Right lobe of liver (tissue), 6 donors: ENCODE data around the gene TRAIP. TPM values are rescaled to one million over a fixed set of nuclear protein-coding genes. Genes with fewer than 3 reads are reported as not detected.

ENCODE experiments used
- ATAC-seq, 4 donors: fragments of 200-7000 bp; cut with Tn5 transposase; one replicate each; pipeline ENCODE4 v1.9.1; 2020; ENCODE audit warnings: mild to moderate bottlenecking in 4 of 4, moderate library complexity in 4 of 4
- DNase-seq, 3 donors: peaks; one replicate each; pipeline ENCODE4 v3.0.0-alpha.2; 2020
- H3K27ac ChIP-seq, 3 donors: fragments of 200-600 bp; one replicate each; pipeline ENCODE4 v1.8.0; 2022
- H3K27me3 ChIP-seq, 2 donors: fragments of 200-600 bp; one replicate each; pipeline ENCODE4 v1.8.0; 2022
- H3K36me3 ChIP-seq, 4 donors: fragments of 200-600 bp; sonication (generic) in 1 of 4; one replicate each; pipeline versions ENCODE4 v1.5.1 to v1.8.0; 2017 to 2022; ENCODE audit warnings: control low read depth in 1 of 4
- H3K4me1 ChIP-seq, 4 donors: fragments of 200-600 bp; sonication (generic) in 1 of 4; one replicate each; pipeline versions ENCODE4 v1.5.1 to v1.8.0; 2017 to 2022; ENCODE audit warnings: control low read depth in 1 of 4
- H3K4me3 ChIP-seq, 3 donors: fragments of 200-600 bp; one replicate each; pipeline ENCODE4 v1.8.0; 2022
- H3K9me3 ChIP-seq, 4 donors: fragments of 200-600 bp; sonication (generic) in 1 of 4; one replicate each; pipeline versions ENCODE4 v1.5.1 to v1.8.0; 2017 to 2022; ENCODE audit warnings: control low read depth in 1 of 4
- CTCF ChIP-seq, 4 donors: fragments of 200-600 bp in 3 of 4; fragments of 450-650 bp in 1 of 4; IDR thresholded peaks; one replicate each; pipeline versions ENCODE4 v1.5.1 to v1.8.0; 2016 to 2022; ENCODE audit warnings: antibody characterized with exemption in 4 of 4, mild to moderate bottlenecking in 2 of 4
- POLR2A ChIP-seq: fragments of 450-650 bp; IDR thresholded peaks from one replicate; pipeline ENCODE4 v1.6.1; 2017; ENCODE audit warnings: antibody characterized with exemption, mild to moderate bottlenecking
- WGBS: methylation state at CpG from one replicate; pipeline ENCODE4 v1.1.6; 2018; ENCODE audit warnings: low coverage, low lambda C conversion rate; ENCODE audit not compliant: insufficient coverage; ENCODE audit errors: missing lambda C conversion rate; 5-methylcytosine and 5-hydroxymethylcytosine counted together
- intact Hi-C, 2 donors: fragments of 100-400 bp; cut with DNase I; formaldehyde crosslinking; loops; one replicate each; pipeline versions ENCODE4 v1.11.2 to v1.14.1; 2022
- total RNA-seq, 6 experiments: library from RNA; depleted of rRNA in 2 of 6; stranded (reverse); fragments of >200 nt in 2 of 6; fragmentation: NEBNext Ultra II Directional in 3 of 6; extraction: Animal tissue kit (Norgen Biotek cat#: 25700) in 3 of 6; gene quantifications; one replicate each; pipeline versions ENCODE4 v1.1.0 to v1.2.4, GENCODE V29; 2016 to 2023
- donor health status: DM: no; HTN: yes; CAD: no.
- donor health status: DM: no; HTN: no; CAD: no.
- donor health status: DM: no; HTN: no; CAD: no.
- donor health status: DM: no; HTN: yes; CAD: no.
- donor health status: DM: no; HTN: yes; CAD: no.

The TRAIP gene
- total RNA-seq, 6 experiments from 2014 or later: 0.55 to 3.1 (median 0.98) TPM

GRCh38 chr3:49841126-49841696, 15.2 kb downstream of the TRAIP start:
- peaks cover 0 to 12% (median 0%) of the 10 kb centered on the region in 4 donors for H3K4me1 ChIP-seq
- TF ChIP-seq POLR2A (no peak), CTCF (IDR thresholded peaks at IDR 0.05) (peak in 2 of 4 donors; percentile 21 to 34)
- no peaks in the 10 kb centered on the region for H3K27me3 ChIP-seq
- DNase-seq (no peak), ATAC-seq (no peak)
- intact Hi-C loops: loop anchor here (5.0 to 10.0 kb wide), 3 partner anchors 39 to 136 kb away; partner anchors contain the start of genes INKA1 (in 1 of the 2) and MST1R (in 1 of the 2)
- H3K4me3 ChIP-seq: no peak overlapping the region
- H3K9me3 ChIP-seq: no peaks in the 10 kb centered on the region
- no peaks in the 10 kb centered on the region for H3K36me3 ChIP-seq
- H3K27ac ChIP-seq: no peak overlapping the region

- H3K36me3 ChIP-seq: no peaks in the 10 kb centered on the region
- no CpG with 5 or more reads among the region's 2 CpGs for WGBS
- no peak overlapping the region for H3K4me3 ChIP-seq
- no peaks in the 10 kb centered on the region for H3K9me3 ChIP-seq
- ATAC-seq: no peak
- H3K4me1 ChIP-seq: peaks cover 0 to 4% (median 0%) of the 10 kb centered on the region in 4 donors
- intact Hi-C loops: loop anchor here (5.0 to 10.0 kb wide), 3 partner anchors 38 to 136 kb away; partner anchors contain the start of genes INKA1 (in 1 of the 2) and MST1R (in 1 of the 2)
- no peak overlapping the region for H3K27ac ChIP-seq
- no peak for DNase-seq
- no peak for TF ChIP-seq POLR2A
- TF ChIP-seq CTCF (IDR thresholded peaks at IDR 0.05): no peak
- H3K27me3 ChIP-seq: no peaks in the 10 kb centered on the region
Observed at GRCh38 chr3:49840388-49840787, 16.0 kb downstream of the TRAIP start.

GRCh38 chr3:49839193-49839809, 17.1 kb downstream of the TRAIP start:
- Histone ChIP-seq H3K27me3 (no peaks in the 10 kb centered on the region), H3K27ac (no peak overlapping the region), H3K4me3 (peak overlapping the region in 1 of 3 donors; percentile 9), H3K4me1 (peaks cover 0 to 4% (median 0%) of the 10 kb centered on the region in 4 donors), H3K9me3 (no peaks in the 10 kb centered on the region), H3K36me3 (no peaks in the 10 kb centered on the region)
- DNase-seq (peak; percentile 75 to 86 (median 78)), ATAC-seq (peak; percentile 90 to 96 (median 94))
- 47% methylated on average over 5 of the region's 6 CpGs for WGBS
- TF ChIP-seq CTCF (IDR thresholded peaks at IDR 0.05): peak; percentile 85 to 94 (median 91)
- no peak for TF ChIP-seq POLR2A
- intact Hi-C loops: loop anchor here in 1 of 2 donors (5.0 kb wide), 1 partner anchor 37 kb away; the partner anchor contains the start of gene INKA1

GRCh38 chr3:49831341-49831740, 25.0 kb downstream of the TRAIP start:
- 70% methylated on average over 2 of the region's 3 CpGs for WGBS

More at GRCh38 chr3:49831341-49831740, 25.0 kb downstream of the TRAIP start:
- no peak for TF ChIP-seq POLR2A
- no peak for TF ChIP-seq CTCF (IDR thresholded peaks at IDR 0.05)
- no peaks in the 10 kb centered on the region for H3K4me1 ChIP-seq
- H3K36me3 ChIP-seq: no peaks in the 10 kb centered on the region
- no peak overlapping the region for H3K27ac ChIP-seq
- ATAC-seq (no peak), DNase-seq (no peak)
- H3K4me3 ChIP-seq: no peak overlapping the region
- H3K27me3 ChIP-seq: no peaks in the 10 kb centered on the region
- intact Hi-C loops: no loop called here
- no peaks in the 10 kb centered on the region for H3K9me3 ChIP-seq
